ENCODE results near the gene HCN1.
"Not testable (repeated sequence)": the region's sequence is repeated elsewhere in the genome, so short reads cannot be mapped to it uniquely, and the experiment has no call there.

The HCN1 gene

GRCh38 chr5:45382583-45382982 is 313.6 kb downstream of the HCN1 start:
- no peak for TF ChIP-seq CTCF (IDR thresholded peaks at IDR 0.05; ENCODE audit: low read depth, low read length, missing control alignments)
- DNase-seq (ENCODE audit: low read depth), result no peak
- no peak overlapping the region for H3K4me3 ChIP-seq (ENCODE audit: low read depth, low read length)

GRCh38 chr5:45376417-45376816 is 319.8 kb downstream of the HCN1 start:
- DNase-seq (ENCODE audit: low read depth), result no peak
- no peak for TF ChIP-seq CTCF (IDR thresholded peaks at IDR 0.05; ENCODE audit: low read depth, low read length, missing control alignments)
- no peak overlapping the region for H3K4me3 ChIP-seq (ENCODE audit: low read depth, low read length)

GRCh38 chr5:45372629-45373028 is 323.6 kb downstream of the HCN1 start:
- no peak for DNase-seq (ENCODE audit: low read depth)
- H3K4me3 ChIP-seq (ENCODE audit: low read depth, low read length), result no peak overlapping the region
- TF ChIP-seq CTCF (IDR thresholded peaks at IDR 0.05; ENCODE audit: low read depth, low read length, missing control alignments), result no peak

DNA sequence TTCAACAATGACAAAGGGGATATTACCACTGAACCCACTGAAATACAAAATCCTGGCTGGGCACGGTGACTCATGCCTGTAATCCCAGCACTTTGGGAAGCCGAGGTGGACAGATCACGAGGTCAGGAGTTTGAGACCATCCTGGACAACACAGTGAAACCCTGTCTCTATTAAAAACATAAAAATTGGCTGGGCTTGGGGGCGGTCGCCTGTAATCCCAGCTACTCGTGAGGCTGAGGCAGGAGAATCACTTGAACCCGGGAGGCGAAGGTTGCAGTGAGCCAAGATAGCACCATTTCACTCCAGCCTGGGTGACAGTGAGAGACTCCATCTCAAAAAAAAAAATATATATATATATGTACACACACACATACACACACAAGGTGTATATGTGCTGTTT is 324.8 kb downstream of the HCN1 start:
- not testable (repeated sequence) for DNase-seq (ENCODE audit: low read depth); H3K4me3 ChIP-seq (ENCODE audit: low read depth, low read length)

DNA sequence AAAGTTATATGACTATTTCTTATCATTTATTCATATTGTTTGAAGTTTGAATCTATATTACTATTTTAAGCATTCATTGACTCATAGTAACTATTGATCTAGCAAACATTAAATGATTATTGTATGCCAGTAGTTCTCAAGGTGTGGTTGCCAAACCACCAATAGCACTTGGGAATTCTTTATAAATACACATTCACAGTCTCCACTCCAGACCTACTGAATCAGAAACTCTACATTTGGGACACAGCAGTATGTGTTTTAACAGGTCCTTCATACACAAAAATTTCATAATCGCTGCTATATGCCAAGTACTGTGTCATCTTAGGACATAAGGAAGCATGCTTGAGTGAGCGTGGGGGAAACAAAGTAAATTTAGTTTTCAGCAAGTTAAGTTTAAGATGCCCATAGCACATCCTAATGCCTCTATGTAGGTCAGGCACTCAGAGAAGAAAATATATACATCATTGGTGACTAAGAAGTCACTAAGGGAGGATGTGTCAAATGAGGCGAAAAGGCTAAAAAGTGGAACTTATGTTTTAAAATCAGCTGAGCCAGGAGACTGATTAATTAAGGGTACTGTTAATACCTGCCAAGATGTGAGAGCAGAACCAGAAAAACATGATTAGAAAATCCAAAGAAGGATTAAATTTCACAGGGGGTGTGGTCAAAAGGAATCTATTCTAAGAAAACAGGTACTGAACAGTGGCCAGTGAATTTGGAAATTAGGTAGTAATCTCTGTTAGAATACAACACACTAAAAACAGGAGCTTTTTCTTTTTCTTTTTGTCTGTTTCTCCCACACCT is 340.8 kb downstream of the HCN1 start:
- no peak for DNase-seq (ENCODE audit: low read depth)
- TF ChIP-seq CTCF (IDR thresholded peaks at IDR 0.05; ENCODE audit: low read depth, low read length, missing control alignments), result no peak
- H3K4me3 ChIP-seq (ENCODE audit: low read depth, low read length), result no peak overlapping the region

DNA sequence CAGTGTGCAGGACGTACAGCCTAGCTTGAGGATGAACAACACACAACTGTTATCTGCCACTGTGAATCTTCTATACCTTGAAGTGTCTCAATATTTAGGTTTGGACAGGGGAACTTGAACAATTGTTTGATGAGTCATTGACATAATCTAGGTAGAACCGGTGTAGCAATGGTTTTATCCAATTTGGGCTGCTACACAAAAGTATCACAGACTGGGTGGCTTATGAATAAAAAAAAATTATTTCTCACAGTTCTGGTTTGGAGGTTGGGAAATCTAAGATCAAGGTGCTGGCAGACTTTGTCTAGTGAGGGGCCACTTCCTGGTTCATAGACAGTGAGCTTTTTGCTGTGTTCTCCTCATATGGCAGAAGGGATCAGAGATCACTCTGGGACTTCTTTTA is 359.7 kb downstream of the HCN1 start:
- DNase-seq (ENCODE audit: low read depth), result no peak
- TF ChIP-seq CTCF (IDR thresholded peaks at IDR 0.05; ENCODE audit: low read depth, low read length, missing control alignments), result no peak
- no peak overlapping the region for H3K4me3 ChIP-seq (ENCODE audit: low read depth, low read length)

- no peak overlapping the region for H3K4me3 ChIP-seq (ENCODE audit: low read depth, low read length)
- TF ChIP-seq CTCF (IDR thresholded peaks at IDR 0.05; ENCODE audit: low read depth, low read length, missing control alignments), result no peak
- DNase-seq (ENCODE audit: low read depth), result no peak
Measured at GRCh38 chr5:45335978-45336377, 360.2 kb downstream of the HCN1 start.

Data from GM12864 (cell line).